Astrocyte of the spinal cord (primary cell): ENCODE data around the gene IQSEC3.

Source experiments
- DNase-seq: peaks from one replicate; pipeline ENCODE4 v3.0.0; 2011; ENCODE audit warnings: low read depth, low spot score
- H3K4me3 ChIP-seq: 2 replicates; pipeline ENCODE4 v1.5.1; 2011; ENCODE audit warnings: low read depth, mild to moderate bottlenecking, low read length, moderate library complexity
- in situ Hi-C: cut with HindIII; loops from 2 replicates; pipeline ENCODE4 v1.10.0; 2017; ENCODE audit warnings: low sequenced_read_pairs
- TF ChIP-seq, protein P1 (sequence below): IDR thresholded peaks from 2 replicates; pipeline ENCODE4 v1.5.1; 2012; ENCODE audit warnings: low read depth, mild to moderate bottlenecking, low read length, inconsistent platforms

IQSEC3 gene

DNA sequence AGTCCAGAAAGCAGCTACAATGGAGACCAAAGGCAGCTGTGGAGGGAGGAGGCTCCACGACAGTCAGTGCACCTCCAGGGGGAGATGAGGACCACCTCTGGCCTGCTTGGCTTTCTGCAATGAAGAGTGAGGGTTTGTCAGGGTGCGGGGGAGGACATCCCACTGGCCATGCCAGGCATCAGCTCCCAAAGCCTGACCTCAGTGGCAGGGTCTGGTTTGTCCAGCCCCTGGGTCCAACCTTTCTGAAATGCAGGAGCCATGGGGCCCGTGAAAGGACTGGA, 112.2 kb downstream of the IQSEC3 start:
- H3K4me3 ChIP-seq: no peak overlapping the region
- DNase-seq: no peak
- TF ChIP-seq, protein P1, sequence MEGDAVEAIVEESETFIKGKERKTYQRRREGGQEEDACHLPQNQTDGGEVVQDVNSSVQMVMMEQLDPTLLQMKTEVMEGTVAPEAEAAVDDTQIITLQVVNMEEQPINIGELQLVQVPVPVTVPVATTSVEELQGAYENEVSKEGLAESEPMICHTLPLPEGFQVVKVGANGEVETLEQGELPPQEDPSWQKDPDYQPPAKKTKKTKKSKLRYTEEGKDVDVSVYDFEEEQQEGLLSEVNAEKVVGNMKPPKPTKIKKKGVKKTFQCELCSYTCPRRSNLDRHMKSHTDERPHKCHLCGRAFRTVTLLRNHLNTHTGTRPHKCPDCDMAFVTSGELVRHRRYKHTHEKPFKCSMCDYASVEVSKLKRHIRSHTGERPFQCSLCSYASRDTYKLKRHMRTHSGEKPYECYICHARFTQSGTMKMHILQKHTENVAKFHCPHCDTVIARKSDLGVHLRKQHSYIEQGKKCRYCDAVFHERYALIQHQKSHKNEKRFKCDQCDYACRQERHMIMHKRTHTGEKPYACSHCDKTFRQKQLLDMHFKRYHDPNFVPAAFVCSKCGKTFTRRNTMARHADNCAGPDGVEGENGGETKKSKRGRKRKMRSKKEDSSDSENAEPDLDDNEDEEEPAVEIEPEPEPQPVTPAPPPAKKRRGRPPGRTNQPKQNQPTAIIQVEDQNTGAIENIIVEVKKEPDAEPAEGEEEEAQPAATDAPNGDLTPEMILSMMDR: no peak
- in situ Hi-C loops: no loop called here

DNA sequence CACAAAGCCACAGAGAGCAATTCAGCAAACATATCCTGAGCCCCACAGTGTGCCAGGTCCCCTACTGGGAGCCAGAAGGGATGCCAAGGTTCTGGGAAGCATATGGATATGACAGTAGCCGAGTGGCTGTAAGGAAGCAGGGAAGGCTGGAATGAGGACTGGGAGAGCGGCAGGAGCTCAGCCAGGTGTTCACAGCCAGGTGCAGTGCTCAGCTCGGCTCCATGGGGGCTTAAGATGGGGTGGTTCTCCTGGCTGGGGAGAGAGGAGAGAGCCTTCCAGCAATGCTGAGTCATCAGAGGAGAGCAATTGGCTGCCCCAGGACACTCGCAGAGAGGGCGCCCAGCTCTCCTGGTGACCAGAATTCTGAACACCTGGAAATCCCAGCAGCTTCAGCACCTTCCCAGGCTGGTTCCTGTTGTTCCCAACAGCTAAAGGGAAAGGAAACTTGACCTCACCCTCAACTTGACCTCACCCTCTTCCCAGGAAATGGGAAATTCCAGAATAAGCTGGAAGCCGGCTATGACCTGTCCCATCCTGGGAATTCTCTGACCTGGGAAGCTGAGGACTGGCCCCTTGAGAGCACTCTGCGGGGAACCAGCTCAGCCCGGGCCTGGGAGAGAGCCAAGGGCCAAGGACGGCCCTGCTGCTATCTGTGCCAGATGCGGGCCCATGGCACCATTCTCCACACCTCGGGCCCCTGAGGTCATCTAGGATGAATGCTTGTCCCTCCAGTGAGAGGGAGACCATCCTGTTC, 112.7 kb downstream of the IQSEC3 start:
- in situ Hi-C loops: no loop called here
- no peak overlapping the region for H3K4me3 ChIP-seq
- TF ChIP-seq, protein P1: no peak
- DNase-seq: no peak

DNA sequence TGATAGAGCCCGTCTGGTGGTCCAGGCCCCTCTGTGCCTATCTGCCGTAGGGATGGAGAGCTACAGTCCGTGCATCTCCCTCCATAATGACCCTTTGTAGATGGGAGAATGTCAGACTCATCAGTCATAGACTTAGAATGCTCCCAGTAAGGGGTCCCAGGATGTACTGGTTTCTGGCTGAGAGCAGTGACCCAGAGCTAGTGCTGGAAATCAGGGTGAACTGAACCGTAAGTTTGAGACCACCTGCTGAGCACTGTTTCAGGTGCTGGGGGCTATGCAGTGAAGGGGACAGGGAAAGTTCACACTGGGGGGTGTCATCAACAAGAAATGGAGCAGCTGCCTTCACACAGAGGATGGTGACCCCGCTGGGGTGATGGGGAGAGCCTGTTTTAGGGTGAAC, 113.3 kb downstream of the IQSEC3 start:
- TF ChIP-seq, protein P1: no peak
- in situ Hi-C loops: no loop called here
- H3K4me3 ChIP-seq: no peak overlapping the region
- DNase-seq: no peak

DNA sequence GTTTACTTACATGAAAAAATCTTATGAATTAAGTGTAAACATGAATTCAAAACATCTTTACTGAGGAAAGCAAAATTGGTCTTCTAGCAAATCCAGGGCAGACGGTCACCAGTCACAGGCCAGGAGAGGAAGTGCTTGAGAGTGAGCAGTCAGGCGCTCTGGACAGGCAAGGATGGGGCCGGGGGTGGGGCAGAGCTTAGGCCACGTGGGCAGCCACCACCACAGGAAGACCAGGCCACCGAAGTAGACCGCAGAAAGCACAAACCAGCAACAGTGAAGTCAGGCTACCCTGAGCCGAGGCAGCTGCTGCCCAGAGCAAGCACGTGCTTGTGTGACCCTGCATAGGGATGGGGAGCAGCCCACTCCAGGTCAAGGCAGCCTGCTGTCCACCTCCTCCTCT, 113.9 kb downstream of the IQSEC3 start:
- in situ Hi-C loops: no loop called here
- no peak overlapping the region for H3K4me3 ChIP-seq
- TF ChIP-seq, protein P1: no peak
- DNase-seq: peak; percentile 39

DNA sequence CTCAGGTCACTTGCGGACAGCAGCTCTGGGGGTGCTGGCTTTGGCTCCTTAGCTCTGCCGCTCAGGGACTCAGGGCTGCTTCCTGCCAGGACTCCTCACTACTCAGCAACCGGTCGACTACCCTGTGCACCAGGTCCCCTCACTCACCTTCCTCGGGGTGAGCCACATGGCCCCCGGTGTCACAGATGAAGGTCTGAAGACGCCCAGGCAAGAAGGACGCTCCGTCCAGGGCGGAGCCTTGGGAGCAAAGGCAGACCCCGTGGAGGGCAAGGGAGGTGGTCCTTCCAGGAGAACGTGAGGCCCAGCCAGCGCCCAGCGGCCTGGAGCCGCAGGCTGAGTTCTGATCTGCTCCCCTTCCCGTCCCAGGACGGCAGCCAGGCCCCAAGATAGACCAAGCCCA, 115.4 kb downstream of the IQSEC3 start:
- no peak for DNase-seq
- H3K4me3 ChIP-seq: no peak overlapping the region
- in situ Hi-C loops: no loop called here
- TF ChIP-seq, protein P1: no peak

DNA sequence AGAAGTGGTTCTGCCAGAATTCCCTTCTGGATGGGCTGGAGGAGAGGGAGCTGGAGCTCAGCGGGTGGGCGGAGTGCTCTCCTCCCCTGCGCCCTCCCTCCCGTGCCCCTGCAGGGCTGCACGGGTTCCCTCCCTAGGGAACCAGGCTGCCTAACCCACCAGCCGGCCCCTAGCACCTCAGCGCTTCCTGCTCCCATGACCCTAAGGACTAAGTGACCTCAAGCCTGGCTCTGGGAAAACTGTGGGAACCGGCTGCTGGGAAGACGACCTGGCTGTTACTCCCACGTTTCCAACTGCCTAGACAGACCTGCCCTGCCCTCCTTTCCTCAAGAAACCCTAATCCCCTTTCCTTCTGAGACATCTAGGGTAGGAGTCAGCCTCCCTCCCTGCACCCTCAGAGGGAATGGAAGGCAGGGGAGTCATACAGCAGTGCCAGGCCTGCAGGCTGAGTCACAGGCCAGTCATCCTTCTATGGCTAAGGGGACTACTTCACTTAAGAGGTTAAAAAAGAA, 115.9 kb downstream of the IQSEC3 start:
- no peak overlapping the region for H3K4me3 ChIP-seq
- TF ChIP-seq, protein P1: no peak
- in situ Hi-C loops: no loop called here
- DNase-seq: peak; percentile 71
